ENCODE measurements around the gene ZNF778. TPM values are rescaled to one million over a fixed set of nuclear protein-coding genes. Genes with fewer than 3 reads are reported as not detected.

ZNF778 gene
- total and polyA plus RNA-seq, 2 experiments from 2014 or later = 1.3 to 2.9 TPM

DNA sequence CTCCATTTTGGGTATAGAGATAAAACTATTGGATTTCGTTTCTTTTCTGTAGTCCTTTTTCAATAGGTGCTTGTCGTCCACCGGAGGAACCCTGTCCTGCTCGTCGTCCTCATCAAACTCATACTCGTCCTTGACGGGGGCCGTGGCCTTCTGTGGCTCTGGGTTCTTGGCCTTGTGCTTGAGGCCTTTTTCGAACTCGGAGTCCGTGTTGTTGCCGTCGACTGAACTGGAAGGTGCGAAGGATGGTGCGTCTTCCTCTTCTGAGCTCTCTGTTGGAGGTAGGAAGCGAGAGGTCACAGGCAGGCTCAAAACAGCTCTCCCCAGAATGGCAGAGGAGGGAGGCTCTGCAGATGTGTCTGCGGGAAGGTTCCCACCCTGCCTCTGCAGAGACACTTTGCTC, 67.9 kb downstream of the ZNF778 start:
- Histone ChIP-seq H3K9me2 (replicated peaks; ENCODE audit: insufficient read depth) (no peaks in the 10 kb centered on the region), H3K9me3 (ENCODE audit: low read depth) (no peaks in the 10 kb centered on the region), H2AFZ (no peak overlapping the region), H3K4me3 (no peak overlapping the region), H3K4me1 (ENCODE audit: insufficient read depth) (no peaks in the 10 kb centered on the region), H3K27ac (no peak overlapping the region), H3K36me3 (replicated peaks; ENCODE audit: insufficient read depth, low read depth) (no peaks in the 10 kb centered on the region), H3K4me2 (no peak overlapping the region), H3K79me2 (peaks cover 9% of the 10 kb centered on the region), H4K20me1 (ENCODE audit: insufficient read depth, poor library complexity, severe bottlenecking) (peaks cover 2% of the 10 kb centered on the region), H3K27me3 (no peaks in the 10 kb centered on the region)
- TF ChIP-seq, protein P1, sequence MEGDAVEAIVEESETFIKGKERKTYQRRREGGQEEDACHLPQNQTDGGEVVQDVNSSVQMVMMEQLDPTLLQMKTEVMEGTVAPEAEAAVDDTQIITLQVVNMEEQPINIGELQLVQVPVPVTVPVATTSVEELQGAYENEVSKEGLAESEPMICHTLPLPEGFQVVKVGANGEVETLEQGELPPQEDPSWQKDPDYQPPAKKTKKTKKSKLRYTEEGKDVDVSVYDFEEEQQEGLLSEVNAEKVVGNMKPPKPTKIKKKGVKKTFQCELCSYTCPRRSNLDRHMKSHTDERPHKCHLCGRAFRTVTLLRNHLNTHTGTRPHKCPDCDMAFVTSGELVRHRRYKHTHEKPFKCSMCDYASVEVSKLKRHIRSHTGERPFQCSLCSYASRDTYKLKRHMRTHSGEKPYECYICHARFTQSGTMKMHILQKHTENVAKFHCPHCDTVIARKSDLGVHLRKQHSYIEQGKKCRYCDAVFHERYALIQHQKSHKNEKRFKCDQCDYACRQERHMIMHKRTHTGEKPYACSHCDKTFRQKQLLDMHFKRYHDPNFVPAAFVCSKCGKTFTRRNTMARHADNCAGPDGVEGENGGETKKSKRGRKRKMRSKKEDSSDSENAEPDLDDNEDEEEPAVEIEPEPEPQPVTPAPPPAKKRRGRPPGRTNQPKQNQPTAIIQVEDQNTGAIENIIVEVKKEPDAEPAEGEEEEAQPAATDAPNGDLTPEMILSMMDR (IDR thresholded peaks at IDR 0.05; ENCODE audit: poor library complexity) = no peak
- TF ChIP-seq EZH2phosphoT487 (IDR thresholded peaks at IDR 0.05; ENCODE audit: low read depth, severe bottlenecking, unreplicated experiment) (no peak), EZH2 (IDR thresholded peaks at IDR 0.05; ENCODE audit: borderline replicate concordance) (no peak)
- no peak for DNase-seq (ENCODE audit: low spot score)
- 98% methylated on average over 17 of the region's 17 CpGs for WGBS (ENCODE audit: low lambda C conversion rate, missing lambda C conversion rate)

DNA sequence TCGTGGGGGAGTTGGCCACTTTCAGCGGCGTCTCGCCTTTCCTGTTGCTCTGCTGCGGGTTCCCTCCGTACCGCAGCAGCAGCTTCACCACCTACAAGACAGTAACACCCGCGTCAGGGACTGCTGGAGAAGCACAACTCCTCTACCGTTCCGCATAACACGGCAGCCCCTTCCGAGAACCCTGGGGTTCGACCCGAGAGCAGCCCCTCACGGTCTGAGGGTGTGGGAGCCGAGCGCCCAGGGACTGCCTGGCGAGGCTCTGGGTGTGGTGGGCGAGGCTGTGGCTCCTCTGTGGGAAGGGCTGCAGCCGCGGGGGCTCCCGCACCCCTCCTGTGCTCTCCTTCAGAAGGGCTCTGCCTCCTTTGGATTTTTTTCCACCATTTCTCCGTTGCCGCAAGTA, 68.6 kb downstream of the ZNF778 start:
- H4K20me1 ChIP-seq (ENCODE audit: insufficient read depth, poor library complexity, severe bottlenecking) = peaks cover 6% of the 10 kb centered on the region
- H2AFZ ChIP-seq = no peak overlapping the region
- H3K27me3 ChIP-seq = no peaks in the 10 kb centered on the region
- peaks cover 9% of the 10 kb centered on the region for H3K79me2 ChIP-seq
- H3K9me2 ChIP-seq (replicated peaks; ENCODE audit: insufficient read depth) = no peaks in the 10 kb centered on the region
- no peak overlapping the region for H3K27ac ChIP-seq
- 94% methylated on average over 25 of the region's 25 CpGs for WGBS (ENCODE audit: low lambda C conversion rate, missing lambda C conversion rate)
- H3K4me1 ChIP-seq (ENCODE audit: insufficient read depth) = no peaks in the 10 kb centered on the region
- no peaks in the 10 kb centered on the region for H3K9me3 ChIP-seq (ENCODE audit: low read depth)
- no peaks in the 10 kb centered on the region for H3K36me3 ChIP-seq (replicated peaks; ENCODE audit: insufficient read depth, low read depth)
- no peak for DNase-seq (ENCODE audit: low spot score)
- no peak overlapping the region for H3K4me2 ChIP-seq
- H3K4me3 ChIP-seq = no peak overlapping the region
- no peak for TF ChIP-seq EZH2 (IDR thresholded peaks at IDR 0.05; ENCODE audit: borderline replicate concordance)
- TF ChIP-seq EZH2phosphoT487 (IDR thresholded peaks at IDR 0.05; ENCODE audit: low read depth, severe bottlenecking, unreplicated experiment) = no peak
- TF ChIP-seq, protein P1 (IDR thresholded peaks at IDR 0.05; ENCODE audit: poor library complexity) = no peak

Other genes with a start within 250 kb of the ZNF778 start
- 0.07 TPM in 1 of 2 replicates, not detected in the other for gene CBFA2T3, start 240.5 kb upstream of the ZNF778 start, total RNA-seq
- gene CBFA2T3, start 240.5 kb upstream of the ZNF778 start, polyA plus RNA-seq = 1.1 and 1.5 TPM in 2 replicates
- 20.7 and 22.1 TPM in 2 replicates for gene ACSF3, start 123.9 kb upstream of the ZNF778 start, total RNA-seq
- gene ACSF3, start 123.9 kb upstream of the ZNF778 start, polyA plus RNA-seq = 18.2 and 28.0 TPM in 2 replicates
- 0.13 TPM in 1 of 2 replicates, not detected in the other for gene CDH15, start 46.0 kb upstream of the ZNF778 start, total RNA-seq
- gene CDH15, start 46.0 kb upstream of the ZNF778 start, polyA plus RNA-seq = 0.12 and 0.47 TPM in 2 replicates
- gene SLC22A31, start 17.2 kb upstream of the ZNF778 start, total RNA-seq = 1.6 and 2.2 TPM in 2 replicates
- gene SLC22A31, start 17.2 kb upstream of the ZNF778 start, polyA plus RNA-seq = 1.4 and 12.1 TPM in 2 replicates

Data from hepatocyte (in vitro differentiated cells).